GM18873 (cell line): Measurements from ENCODE around the gene KNL1.
"Not testable (repeated sequence)": the region's sequence is repeated elsewhere in the genome, so short reads cannot be mapped to it uniquely, and the experiment has no call there.

Source experiments
- ATAC-seq: cut with Tn5 transposase; IDR thresholded peaks from one replicate; pipeline ENCODE4 v1.9.1; 2021; ENCODE audit warnings: mild to moderate bottlenecking, moderate library complexity, moderate number of reproducible peaks; ENCODE audit not compliant: unreplicated experiment, low FRiP score

The KNL1 gene

DNA sequence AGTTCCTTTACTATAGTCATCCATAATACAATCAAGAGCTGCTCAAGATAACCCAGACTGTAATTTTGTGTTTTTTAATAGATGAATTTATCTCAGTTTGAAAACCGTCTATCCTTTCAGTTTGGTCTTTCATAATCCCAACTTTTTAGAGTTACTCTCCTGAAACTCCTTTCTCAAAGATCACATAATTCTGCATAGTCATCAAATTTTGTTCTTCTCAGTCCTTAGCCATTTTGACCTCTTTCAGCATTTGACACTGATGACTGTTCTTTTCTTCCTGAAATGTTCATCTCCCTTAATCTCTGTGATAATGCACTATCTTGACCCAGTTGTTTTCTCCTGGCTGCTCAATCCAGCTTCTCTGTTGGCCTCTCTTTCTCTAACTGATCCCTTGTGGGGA, 53.5 kb downstream of the KNL1 start:
- ATAC-seq: no peak

DNA sequence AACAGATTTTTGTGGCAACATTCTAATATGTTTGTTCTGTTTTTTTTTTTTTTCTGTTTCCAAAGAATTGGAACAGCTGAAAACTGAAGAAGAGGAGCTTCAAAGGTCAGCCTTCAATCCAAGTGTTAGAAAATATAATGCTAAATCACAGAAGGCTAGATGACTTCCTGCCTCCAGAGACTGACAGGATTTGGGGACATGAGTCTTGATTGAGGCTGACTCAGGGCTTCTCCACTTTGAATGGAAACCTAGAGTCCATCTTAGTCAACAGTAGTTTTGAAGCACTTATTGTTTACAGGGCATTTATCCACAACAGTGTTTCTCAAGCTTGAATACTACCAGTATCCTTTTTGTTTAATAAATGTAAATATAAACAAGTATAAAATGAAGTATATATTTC, 56.4 kb downstream of the KNL1 start:
- no peak for ATAC-seq

DNA sequence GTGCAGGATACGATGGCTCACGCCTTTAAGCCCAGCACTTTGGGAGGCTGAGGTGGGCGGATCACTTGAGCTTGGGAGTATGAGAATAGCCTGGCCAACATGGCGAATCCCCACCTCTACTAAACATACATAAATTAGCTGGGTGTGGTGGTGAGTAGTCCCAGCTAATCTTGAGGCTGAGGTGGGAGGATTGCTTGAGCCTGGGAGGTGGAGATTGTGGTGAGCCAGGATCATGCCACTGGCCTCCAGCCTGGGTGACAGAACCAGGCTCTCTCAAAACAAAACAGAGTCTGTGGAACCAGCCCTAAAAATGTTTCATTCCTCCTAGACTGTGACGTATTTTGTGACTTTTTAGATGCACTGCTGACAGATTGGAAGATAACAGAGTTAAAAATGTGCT, 66.6 kb downstream of the KNL1 start:
- ATAC-seq: no peak

DNA sequence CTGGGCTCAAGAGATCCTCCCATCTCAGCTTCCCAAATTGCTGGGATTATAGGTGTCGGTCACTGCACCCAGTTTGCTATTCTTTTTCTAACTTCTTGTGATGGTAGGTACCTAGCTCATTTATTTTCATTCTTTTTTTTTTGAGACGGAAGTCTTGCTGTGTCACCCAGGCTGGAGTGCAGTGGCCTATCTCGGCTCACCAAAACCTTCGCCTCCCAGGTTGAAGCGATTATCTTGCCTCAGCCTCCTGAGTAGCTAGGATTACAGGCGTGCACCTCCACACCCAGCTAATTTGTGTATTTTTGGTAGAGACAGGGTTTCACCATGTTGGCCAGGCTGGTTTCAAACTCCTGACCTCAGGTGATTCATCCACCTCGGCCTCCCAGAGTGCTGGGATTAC, 70.9 kb downstream of the KNL1 start:
- ATAC-seq: no peak

DNA sequence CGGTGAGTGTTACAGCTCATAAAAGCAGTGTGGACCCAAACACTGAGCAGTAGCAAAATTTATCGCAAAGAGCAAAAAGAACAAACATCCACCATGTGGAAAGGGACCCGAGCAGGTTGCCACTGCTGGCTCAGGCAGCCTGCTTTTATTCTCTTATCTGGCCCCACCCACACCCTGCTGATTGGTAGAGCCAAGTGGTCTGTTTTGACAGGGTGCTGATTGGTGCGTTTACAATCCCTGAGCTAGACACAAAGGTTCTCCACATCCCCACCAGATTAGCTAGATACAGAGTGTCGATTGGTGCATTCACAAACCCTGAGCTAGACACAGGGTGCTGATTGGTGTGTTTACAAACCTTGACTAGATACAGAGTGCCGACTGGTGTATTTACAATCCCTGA, 82.2 kb downstream of the KNL1 start:
- not testable (repeated sequence) for ATAC-seq

DNA sequence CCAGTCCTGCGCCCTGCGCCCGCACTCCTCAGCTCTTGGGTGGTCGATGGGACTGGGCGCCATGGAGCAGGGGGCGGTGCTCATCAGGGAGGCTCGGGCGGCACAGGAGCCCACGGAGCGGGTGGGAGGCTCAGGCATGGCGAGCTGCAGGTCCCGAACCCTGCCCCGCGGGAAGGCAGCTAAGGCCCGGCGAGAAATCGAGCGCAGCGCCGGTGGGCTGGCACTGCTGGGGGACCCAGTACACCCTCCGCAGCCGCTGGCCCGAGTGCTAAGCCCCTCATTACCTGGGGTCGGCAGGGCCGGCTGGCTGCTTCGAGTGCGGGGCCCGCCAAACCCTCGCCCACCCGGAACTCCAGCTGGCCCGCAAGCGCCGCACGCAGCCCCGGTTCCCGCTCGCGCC, 82.9 kb downstream of the KNL1 start:
- ATAC-seq: not testable (repeated sequence)

DNA sequence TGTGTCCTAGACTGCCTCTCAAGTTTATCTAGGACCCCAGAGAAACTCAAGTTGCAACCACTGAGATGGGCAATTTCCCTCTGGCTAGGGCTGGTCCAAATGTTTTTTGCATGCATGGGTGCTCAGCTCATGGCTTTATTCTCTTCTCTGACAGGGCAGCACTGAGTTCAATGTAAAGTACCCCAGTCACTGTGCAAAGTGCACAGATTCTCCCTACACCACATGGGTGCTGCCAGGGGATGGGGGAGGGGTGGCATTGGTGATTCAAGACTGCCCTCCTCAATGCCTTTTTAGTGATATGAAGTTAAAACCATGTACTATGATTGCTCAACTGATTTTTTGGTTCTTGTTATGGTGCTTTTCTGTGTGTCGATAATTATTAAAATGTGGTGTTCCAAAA, 86.1 kb downstream of the KNL1 start:
- ATAC-seq: no peak

DNA sequence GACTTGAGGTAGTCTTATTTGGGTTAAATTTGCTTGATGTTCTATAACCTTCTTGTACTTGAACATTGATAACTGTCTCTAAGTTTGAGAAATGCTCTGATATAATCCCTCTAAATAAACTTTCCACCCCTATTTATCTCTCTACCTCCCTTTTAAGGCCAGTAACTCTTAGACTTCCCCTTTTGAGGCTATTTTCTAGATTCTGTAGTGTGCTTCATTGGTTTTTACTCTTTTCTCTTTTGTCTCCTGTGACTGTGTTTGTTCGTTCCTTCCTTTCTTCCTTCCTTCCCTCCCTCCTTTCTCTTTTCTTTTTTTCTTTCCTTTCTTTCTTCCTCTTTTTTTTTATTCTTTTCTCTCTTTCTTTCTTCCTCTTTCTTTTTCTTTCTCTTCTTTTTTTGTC, 86.9 kb downstream of the KNL1 start:
- not testable (repeated sequence) for ATAC-seq

DNA sequence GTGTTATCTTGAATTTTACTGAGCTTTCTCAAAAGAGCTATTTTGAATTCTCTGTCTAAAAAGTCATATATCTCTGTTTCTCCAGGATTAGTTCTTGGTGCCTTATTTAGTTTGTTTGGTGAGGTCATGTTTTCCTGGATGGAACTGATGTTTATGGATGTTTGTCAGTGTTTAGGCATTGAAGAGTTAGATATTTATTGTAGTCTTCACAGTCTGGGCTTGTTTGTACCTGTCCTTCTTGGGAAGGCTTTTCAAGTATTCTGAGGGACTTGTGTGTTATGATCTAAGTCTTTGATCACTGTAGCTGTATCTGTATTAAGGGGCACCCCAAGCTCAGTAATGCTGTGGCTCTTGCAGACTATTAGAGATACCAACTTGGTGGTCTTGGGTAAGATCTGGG, 90.3 kb downstream of the KNL1 start:
- ATAC-seq: no peak

DNA sequence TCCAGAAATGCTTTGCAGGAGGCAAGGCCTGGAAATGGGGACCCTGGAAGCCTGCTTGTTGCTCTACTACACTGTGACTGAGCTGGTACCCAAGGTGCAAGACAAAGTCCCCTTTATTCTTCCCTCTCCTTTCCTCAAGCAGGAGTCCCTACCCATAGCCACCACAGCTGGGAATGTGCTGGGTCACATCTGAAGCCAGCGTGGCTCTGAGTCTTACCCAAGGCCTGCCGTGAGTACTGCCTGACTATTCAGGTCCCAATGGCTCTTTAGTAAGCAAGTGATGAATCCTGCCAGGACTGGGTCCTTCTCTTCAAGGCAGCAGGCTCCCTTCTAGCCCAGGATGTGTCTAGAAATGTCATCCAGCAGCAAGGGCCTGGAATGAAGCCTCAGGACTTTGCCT, 91.3 kb downstream of the KNL1 start:
- no peak for ATAC-seq

DNA sequence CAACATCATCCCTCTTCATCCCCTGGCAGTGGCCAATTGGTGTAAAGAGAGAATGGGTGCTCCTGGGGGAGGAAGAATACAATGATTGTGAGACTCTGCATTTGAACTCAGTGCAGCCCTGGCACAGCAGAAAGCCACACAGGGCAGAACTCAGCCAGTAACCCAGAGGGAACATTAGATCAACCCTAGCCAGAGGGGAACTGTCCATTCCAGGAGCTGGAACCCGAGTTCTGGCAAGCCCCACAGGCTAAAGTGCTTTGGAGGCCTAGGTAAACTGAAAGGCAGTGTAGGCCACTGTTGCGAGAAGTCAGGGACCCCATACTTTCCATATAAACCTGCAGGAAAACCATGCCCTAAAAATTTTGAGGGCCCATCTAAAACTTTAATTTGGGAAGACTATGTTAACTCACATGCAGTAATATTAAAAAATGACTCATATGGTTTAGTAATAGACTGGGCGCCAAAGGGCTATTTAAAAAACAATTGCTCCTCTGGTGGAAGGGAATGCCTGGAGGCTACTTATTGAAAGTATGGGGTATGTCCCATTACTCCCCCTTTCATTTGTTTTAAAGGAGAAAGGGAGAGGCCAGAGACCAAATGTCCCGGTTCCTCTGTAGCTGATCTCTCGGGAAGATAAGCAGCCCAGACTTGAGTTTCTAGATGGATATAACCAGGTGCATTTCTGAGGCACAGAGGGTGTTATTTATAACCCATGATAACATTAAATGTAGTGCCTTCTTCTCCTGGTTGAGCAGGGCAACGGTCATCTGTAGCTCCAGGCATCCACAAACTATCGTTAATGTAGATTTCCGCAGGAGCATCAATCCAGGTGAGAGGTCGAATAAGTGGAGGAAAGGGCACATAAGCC, 95.1 kb downstream of the KNL1 start:
- ATAC-seq: no peak

DNA sequence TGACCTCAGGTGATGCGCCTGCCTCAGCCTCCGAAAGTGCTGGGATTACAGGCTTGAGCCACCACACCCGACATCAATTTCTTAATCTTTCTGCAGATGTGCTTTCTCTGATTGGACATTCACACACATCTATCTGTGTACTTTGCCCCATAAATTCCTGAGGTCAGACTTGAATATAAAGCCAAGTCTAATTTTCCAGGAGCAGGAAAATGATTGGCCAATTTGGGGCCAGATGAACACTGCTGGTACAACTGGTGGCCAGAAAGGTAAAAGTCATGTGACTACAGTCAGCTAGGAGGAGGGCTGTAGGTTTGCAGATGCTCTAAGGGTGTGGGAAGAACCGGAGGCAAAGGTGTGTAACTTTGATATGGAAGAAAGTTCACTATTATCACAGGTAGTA, 97.7 kb downstream of the KNL1 start:
- ATAC-seq: no peak

DNA sequence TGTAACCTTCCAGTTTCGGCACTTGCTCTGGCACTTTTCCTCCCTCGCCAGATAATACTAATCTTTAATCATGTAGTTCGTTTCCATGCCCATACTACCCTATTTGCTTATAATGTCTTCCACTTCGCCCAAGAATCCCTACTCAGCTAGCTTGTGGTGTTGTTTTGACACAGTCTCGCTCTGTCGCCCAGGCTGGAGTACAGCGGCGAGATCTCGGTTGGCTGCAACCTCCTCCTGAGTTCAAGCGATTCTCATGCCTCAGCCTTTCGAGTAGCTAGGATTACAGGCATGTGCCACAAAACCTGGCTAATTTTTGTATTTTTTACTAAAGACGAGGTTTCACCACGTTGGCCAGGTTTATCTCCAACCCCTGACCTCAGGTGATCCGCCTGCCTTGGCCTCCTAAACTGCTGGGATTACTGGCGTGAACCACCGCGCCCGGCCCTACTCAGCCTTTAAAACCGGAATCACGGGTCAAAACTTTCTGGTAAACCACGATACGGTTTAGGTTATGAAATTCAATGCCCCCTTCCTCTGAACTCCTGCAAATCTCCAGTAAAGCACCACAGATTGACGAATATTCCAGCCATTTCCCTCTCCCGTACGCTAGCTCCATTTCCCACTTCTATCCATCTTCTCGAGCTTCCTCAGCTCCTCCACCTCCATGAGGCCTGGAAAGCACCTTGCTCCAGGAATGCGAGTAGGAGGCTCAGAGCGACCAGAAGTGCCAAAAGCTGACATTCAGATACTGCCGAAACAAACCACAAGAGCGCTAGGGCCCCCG, 100.0 kb downstream of the KNL1 start:
- no peak for ATAC-seq

DNA sequence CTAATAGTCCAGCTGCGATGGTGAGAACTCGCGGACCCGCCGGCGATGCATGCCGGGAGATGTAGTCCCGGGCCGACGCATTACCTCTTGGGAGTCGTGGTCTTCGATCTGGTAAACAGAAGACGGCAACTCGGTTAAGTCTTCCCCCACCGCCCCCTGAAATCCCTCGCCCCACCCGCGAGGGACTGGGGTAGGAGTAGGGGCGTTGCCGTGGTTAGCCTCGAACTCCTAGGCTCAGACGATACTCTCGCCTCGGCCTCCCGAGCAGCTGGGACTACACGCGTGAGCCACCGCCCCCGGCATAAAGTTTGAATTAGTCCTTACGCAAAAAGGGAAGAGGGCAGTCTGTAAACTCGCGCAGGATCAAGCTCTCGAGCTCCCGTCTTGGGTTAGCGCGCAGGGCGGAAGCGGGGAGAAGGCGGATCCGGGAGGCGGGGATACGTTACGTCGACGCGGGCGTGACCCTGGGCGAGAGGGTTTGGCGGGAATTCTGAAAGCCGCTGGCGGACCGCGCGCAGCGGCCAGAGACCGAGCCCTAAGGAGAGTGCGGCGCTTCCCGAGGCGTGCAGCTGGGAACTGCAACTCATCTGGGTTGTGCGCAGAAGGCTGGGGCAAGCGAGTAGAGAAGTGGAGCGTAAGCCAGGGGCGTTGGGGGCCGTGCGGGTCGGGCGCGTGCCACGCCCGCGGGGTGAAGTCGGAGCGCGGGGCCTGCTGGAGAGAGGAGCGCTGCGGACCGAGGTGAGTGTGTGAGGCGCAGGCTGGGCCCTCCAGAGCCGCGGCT, 100.8 kb downstream of the KNL1 start, which contains the start of gene RAD51:
RAD51 (plus strand) TSS at position 487 of the 781 bp plus-strand sequence. CDS start 3,585 bp downstream, outside the sequence.
- ATAC-seq: peak; percentile 69

DNA sequence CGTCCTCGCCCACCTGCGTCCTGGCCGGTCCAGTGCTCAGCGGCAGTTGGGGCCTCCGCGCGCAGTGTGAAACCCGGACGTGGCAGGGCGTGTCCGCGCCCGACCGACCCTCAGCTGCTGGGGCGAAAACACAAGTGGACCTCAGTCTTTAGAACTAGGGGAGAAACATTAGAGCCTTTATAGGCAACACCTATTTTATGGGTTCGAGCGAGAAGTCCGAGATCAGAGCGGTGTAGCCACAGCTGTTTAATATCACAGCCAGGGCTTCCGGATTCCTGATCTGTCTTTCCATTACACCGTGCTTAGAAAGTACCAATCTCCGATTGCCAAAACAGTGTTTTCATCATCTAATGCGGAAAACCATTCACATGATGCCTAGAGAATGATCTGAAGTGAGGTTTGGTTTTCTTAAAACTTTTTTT, 101.4 kb downstream of the KNL1 start:
- ATAC-seq: peak; percentile 8

DNA sequence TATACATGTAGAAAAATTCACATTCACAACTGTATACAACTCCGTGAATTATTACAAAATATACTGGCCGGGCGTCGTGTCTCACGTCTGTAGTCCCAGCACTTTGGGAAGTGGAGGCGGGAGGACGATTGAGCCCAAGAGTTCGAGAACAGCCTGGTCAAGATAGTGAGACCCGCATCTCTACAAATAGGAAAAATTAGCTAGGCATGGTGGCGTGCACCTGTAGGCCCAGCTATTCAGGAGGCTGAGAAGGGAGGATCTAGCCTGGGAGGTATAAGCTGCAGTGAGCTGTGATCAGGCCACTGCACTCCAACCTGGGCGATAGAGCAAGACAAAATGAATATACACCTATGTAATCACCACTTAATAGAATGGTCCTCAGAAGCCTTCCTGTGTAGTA, 102.2 kb downstream of the KNL1 start:
- no peak for ATAC-seq

DNA sequence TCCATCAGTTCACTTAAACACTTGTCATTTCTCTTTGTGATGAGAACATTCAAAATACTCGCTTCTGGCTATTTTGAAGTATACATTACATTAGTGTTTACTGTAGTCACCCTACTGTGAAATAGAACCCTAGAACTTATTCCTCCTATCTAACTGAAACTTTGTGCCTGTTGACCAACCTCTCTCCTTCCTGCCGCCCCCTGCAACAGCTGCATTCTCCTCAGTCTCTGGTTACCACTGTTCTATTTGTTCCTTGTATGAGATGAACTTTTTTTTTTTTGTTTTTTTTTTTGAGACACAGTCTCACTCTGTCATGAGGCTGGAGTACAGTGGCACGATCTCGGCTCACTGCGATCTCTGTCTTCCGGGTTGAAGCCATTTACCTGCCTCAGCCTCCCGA, 103.9 kb downstream of the KNL1 start:
- no peak for ATAC-seq

DNA sequence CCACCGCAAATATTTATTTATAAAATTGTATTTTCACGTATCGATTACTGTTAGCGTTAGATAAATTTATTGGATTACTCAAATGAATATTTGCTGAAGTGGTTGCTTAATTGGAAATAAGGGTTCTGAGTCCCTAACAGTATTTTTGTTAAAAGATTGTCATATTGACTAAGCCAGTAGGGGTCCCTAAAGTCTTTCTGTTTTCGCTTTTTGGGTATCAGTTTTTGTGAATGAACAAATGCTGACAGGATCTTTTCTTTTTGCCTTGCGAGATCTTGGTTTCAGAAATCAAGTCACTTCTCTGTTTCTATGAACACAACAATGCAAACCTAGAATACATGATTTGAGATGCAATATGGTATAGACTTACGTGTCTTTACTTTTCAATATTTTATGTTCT, 108.0 kb downstream of the KNL1 start:
- ATAC-seq: no peak

DNA sequence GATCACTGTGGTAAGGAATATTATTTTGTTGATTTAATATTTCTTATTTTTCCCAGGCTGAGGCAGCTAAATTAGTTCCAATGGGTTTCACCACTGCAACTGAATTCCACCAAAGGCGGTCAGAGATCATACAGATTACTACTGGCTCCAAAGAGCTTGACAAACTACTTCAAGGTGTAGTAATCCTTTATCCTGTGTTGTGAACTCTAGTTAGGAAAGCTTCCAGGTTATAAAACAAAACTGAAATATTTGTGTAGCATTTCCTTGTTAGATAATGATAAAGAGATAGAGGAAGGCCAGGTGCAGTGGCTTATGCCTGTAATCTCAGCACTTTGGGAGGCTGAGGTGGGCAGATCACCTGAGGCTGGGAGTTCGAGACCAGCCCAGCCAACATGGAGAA, 112.1 kb downstream of the KNL1 start:
- no peak for ATAC-seq
